ENCODE data around the gene GPC1. TPM values are rescaled to one million over a fixed set of nuclear protein-coding genes. Genes with fewer than 3 reads are reported as not detected.

The GPC1 gene
- total and polyA plus RNA-seq, 2 of the 13 experiments (the other 11 are each of a cell fraction or from before 2014, with no cell fraction given), result 4.0 to 5.5 TPM

GRCh38 chr2:240431271-240431660 is 4.2 kb upstream of the GPC1 start:
- Histone ChIP-seq H2AFZ (ENCODE audit: low read length) (no peak overlapping the region), H3K36me3 (replicated peaks in 1 of 2; ENCODE audit: control insufficient read depth in 1 of 2, insufficient read depth in 2 of 2, low read length in 2 of 2) (no peaks in the 10 kb centered on the region), H3K4me3 (replicated peaks in 1 of 3; ENCODE audit: insufficient read depth in 1 of 3, low read depth in 2 of 3, low read length in 3 of 3) (no peak overlapping the region), H3K4me2 (ENCODE audit: low read depth, low read length) (no peak overlapping the region), H3K4me1 (ENCODE audit: insufficient read depth, low read length) (0 out of 2 replicates have a peak, but pooled peaks cover under 1% of the 10 kb centered on the region), H3K27ac (ENCODE audit: extremely low read length, insufficient read depth, low read length) (no peak overlapping the region), H3K79me2 (ENCODE audit: insufficient read depth, low read length) (no peaks in the 10 kb centered on the region), H4K20me1 (ENCODE audit: insufficient read depth, low read length) (no peaks in the 10 kb centered on the region; the same call in 1 of the 2 replicates), H3K9ac (ENCODE audit: insufficient read depth, low read depth, low read length) (no peak overlapping the region), H3K27me3 (ENCODE audit: control insufficient read depth in 1 of 2, insufficient read depth in 2 of 2, low read length in 2 of 2) (peaks cover 32 to 86% of the 10 kb centered on the region in 2 experiments), H3K9me3 (ENCODE audit: low read length) (no peaks in the 10 kb centered on the region)
- CTCF ChIA-PET (ENCODE audit: low intra/inter-chr PET ratio, low total read pairs), result no interaction called here
- TF ChIP-seq ZNF329 (CRISPR knock-in tag; IDR thresholded peaks at IDR 0.05; ENCODE audit: low read depth) (no peak), ZNF770 (CRISPR knock-in tag; IDR thresholded peaks at IDR 0.05) (no peak), ZSCAN31 (CRISPR knock-in tag; IDR thresholded peaks at IDR 0.05; ENCODE audit: low read depth) (no peak), ZNF343 (CRISPR knock-in tag; IDR thresholded peaks at IDR 0.05) (no peak), ZFAT (CRISPR knock-in tag; conservative IDR thresholded peaks at IDR 0.05) (no peak), BORCS8-MEF2B (CRISPR knock-in tag; IDR thresholded peaks at IDR 0.05) (no peak), ELF3 (CRISPR knock-in tag; IDR thresholded peaks at IDR 0.05) (no peak), ZNF704 (CRISPR knock-in tag; IDR thresholded peaks at IDR 0.05; ENCODE audit: borderline replicate concordance) (no peak), ZNF646 (CRISPR knock-in tag; IDR thresholded peaks at IDR 0.05) (no peak), GATAD1 (CRISPR knock-in tag; IDR thresholded peaks at IDR 0.05) (no peak), ZNF580 (CRISPR knock-in tag; IDR thresholded peaks at IDR 0.05; ENCODE audit: borderline replicate concordance, low read depth) (no peak), TBX3 (IDR thresholded peaks at IDR 0.05; ENCODE audit: borderline replicate concordance) (no peak), ZNF501 (CRISPR knock-in tag; IDR thresholded peaks at IDR 0.05) (no peak), ZMYM4 (CRISPR knock-in tag; IDR thresholded peaks at IDR 0.05) (no peak)
- 0% methylated on average over 3 of the region's 3 CpGs for WGBS (ENCODE audit: low lambda C conversion rate)
- no TSS peak for BruUV-seq (replicated peaks)
- intact Hi-C loops (cut with micrococcal nuclease; ENCODE audit: unreplicated experiment) (no loop called here), in situ Hi-C loops (cut with HindIII; ENCODE audit: extremely low pct_ligation_motif_present, low pct_unique_long_range_greater_than_20kb) (no loop called here)
- ATAC-seq (no peak), DNase-seq (ENCODE audit: low spot score) (no peak), FAIRE-seq (no peak)
- POLR2A ChIA-PET, result no interaction called here
